HUES48 (cell line): ENCODE measurements around the gene BPIFB3.
"Not testable (repeated sequence)": the region's sequence is repeated elsewhere in the genome, so short reads cannot be mapped to it uniquely, and the experiment has no call there.

Source experiments
- H3K27ac ChIP-seq: one replicate; pipeline ENCODE4 v1.7.0; 2013; ENCODE audit warnings: low read depth, low read length, inconsistent platforms
- H3K27me3 ChIP-seq: 2 replicates; pipeline ENCODE4 v1.6.1; 2013; ENCODE audit warnings: mild to moderate bottlenecking, low read length; ENCODE audit not compliant: control insufficient read depth, insufficient read depth
- H3K36me3 ChIP-seq: 2 replicates; pipeline ENCODE4 v1.6.1; 2013; ENCODE audit warnings: low read length; ENCODE audit not compliant: control insufficient read depth, insufficient read depth
- H3K4me1 ChIP-seq: 2 replicates; pipeline ENCODE4 v1.6.1; 2013; ENCODE audit warnings: mild to moderate bottlenecking, low read length; ENCODE audit not compliant: control insufficient read depth, insufficient read depth
- H3K4me3 ChIP-seq: 2 replicates; pipeline ENCODE4 v1.5.1; 2013; ENCODE audit warnings: mild to moderate bottlenecking, low read depth, low read length
- H3K9ac ChIP-seq: 2 replicates; pipeline ENCODE4 v1.6.1; 2013; ENCODE audit warnings: mild to moderate bottlenecking, low read depth, low read length, moderate library complexity
- H3K9me3 ChIP-seq: 2 replicates; pipeline ENCODE4 v1.6.1; 2013; ENCODE audit warnings: low read length; ENCODE audit not compliant: control insufficient read depth, insufficient read depth

BPIFB3 gene

DNA sequence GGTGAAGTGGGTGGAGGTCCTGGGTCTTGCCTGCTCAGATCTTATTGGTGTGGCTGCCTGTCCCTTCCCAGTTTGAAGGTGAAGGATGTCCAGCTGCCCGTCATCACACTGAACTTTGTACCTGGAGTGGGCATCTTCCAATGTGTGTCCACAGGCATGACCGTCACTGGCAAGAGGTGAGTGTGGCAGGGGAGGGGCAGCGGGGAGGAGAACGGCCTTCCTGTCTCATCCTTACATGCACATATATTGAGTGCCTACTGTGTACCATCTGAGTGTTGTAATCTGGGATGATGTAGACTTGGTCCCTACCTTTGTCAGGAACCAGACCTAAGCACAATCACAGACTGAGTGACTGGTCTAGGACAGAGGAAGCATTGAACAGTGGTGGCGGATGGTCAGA, 19.6 kb upstream of the BPIFB3 start:
- Histone ChIP-seq H3K9ac (no peak overlapping the region), H3K9me3 (no peaks in the 10 kb centered on the region), H3K36me3 (no peaks in the 10 kb centered on the region), H3K4me3 (no peak overlapping the region), H3K4me1 (no peaks in the 10 kb centered on the region), H3K27me3 (no peaks in the 10 kb centered on the region), H3K27ac (no peak overlapping the region)

DNA sequence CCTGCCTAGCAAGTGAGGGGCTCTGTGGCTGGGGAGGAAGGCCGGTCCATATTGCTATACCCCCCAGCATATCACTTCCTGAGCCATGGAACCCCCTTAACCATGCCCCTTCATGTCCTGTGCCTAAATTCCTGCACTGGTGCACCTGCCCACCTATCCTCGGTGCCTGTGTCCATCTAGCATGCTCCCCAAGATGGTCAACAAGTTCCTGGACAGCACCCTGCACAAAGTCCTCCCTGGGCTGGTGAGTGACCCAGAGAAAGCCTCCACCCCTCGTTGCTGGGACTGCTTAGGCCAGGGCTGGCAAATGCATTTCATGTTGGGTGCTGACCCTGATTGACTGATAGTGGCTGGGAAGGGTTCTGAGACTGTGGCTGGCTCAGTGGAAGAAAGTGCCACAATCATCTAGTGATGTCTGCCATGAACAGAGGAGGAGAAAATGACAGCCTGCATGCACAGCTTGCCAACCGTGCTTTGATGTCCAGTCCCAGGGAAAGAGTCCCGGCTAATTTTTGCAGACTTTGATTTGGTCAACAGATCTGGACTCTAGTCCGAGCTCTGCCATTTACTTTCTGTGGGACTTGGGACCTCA, 18.7 kb upstream of the BPIFB3 start:
- H3K9me3 ChIP-seq = no peaks in the 10 kb centered on the region
- H3K36me3 ChIP-seq = no peaks in the 10 kb centered on the region
- H3K27me3 ChIP-seq = no peaks in the 10 kb centered on the region
- no peak overlapping the region for H3K9ac ChIP-seq
- no peaks in the 10 kb centered on the region for H3K4me1 ChIP-seq
- H3K4me3 ChIP-seq = no peak overlapping the region
- no peak overlapping the region for H3K27ac ChIP-seq

DNA sequence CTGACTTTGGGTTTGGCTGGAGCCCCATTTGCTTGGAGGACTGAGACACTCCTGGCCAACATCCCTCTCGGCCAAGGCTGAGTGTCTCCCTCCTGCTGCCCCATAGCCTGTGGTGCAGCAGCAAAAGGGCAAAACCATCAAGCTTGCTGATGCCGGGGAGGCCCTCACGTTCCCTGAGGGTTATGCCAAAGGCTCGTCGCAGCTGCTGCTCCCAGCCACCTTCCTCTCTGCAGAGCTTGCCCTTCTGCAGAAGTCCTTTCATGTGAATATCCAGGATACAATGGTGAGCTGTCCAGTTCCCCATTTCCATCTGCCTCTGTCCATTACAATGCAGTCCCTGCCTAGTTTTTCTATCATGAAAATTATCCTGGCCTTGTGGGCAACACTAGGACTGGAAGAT, 16.2 kb upstream of the BPIFB3 start:
- Histone ChIP-seq H3K9ac (no peak overlapping the region), H3K9me3 (no peaks in the 10 kb centered on the region), H3K27ac (no peak overlapping the region), H3K4me1 (no peaks in the 10 kb centered on the region), H3K36me3 (no peaks in the 10 kb centered on the region), H3K27me3 (no peaks in the 10 kb centered on the region), H3K4me3 (no peak overlapping the region)

DNA sequence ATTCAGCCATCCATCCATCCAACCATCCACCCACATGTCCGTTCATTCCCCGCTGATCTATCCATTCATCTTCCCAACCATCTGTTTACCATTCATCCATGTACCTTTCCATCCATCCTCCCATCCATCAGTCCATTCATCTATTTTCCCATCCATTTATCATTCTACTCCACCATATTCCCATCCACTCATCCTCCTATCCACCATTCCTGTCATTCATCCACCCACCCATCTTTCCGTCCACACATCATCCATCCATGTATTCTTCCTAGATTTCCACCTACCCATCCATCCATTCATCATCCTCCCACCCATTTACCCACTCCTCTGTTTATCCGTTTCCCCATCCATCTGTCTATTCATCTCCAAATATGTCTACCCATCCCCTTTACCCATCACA, 15.5 kb upstream of the BPIFB3 start:
- Histone ChIP-seq H3K9ac (no peak overlapping the region), H3K36me3 (no peaks in the 10 kb centered on the region), H3K4me1 (no peaks in the 10 kb centered on the region), H3K27me3 (no peaks in the 10 kb centered on the region), H3K9me3 (no peaks in the 10 kb centered on the region), H3K27ac (no peak overlapping the region), H3K4me3 (no peak overlapping the region)

DNA sequence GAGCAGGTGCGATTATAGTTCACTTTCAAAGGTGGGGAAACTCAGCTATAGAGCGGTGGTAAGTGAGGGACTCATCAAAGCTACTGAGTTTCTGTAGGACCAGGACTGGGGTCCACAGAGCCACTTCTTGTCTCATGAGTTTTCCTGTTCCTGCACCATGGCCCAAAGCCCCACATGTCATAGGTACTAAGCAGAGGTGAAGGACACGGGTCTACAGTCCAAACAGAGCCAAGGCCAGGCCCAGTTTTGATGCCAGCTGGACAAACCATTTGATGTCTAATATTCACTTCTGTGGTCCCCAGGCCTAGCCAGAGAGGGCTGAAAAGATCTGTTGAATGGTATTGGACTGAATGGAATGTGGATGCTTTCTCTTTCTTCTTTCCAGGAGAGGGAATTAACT, 11.3 kb upstream of the BPIFB3 start:
- H3K4me1 ChIP-seq = no peaks in the 10 kb centered on the region
- no peak overlapping the region for H3K4me3 ChIP-seq
- no peaks in the 10 kb centered on the region for H3K27me3 ChIP-seq
- no peak overlapping the region for H3K27ac ChIP-seq
- no peak overlapping the region for H3K9ac ChIP-seq
- peaks cover 11% of the 10 kb centered on the region for H3K9me3 ChIP-seq
- H3K36me3 ChIP-seq = no peaks in the 10 kb centered on the region

DNA sequence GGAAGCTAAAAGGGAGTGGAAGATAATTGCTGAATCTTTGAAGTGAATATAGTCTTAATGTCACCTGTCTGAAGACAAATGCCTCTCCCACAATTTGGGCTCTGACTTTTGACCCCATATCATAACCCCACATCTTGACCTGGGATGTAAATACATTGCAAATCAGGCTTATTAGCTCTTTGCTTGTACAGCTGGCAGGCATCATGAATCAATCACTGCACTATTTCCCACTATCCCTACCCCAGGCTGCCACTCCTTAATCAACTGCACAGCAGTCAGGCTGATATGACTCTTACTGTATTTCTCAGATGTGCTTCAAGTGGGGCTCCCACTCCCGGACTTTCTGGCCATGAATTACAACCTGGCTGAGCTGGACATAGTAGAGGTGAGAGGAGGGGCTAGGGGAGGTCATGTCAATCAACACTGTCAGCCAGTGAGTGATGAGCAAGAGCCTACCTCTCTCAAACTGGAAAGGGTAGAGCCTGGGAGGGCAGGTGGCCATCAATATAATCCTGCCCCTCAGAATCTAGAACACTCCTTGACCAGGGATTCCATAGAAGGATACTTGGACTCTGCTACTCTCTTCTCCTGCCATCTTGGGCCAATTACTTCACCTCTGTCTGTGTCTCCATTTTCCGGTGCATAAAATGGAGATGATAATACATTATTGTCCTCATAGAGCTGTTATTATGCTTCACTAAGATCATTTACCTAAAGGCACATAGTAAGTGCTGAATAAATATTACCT, 10.5 kb upstream of the BPIFB3 start:
- peaks cover 11% of the 10 kb centered on the region for H3K9me3 ChIP-seq
- no peaks in the 10 kb centered on the region for H3K4me1 ChIP-seq
- H3K9ac ChIP-seq = no peak overlapping the region
- no peaks in the 10 kb centered on the region for H3K36me3 ChIP-seq
- no peaks in the 10 kb centered on the region for H3K27me3 ChIP-seq
- H3K4me3 ChIP-seq = no peak overlapping the region
- H3K27ac ChIP-seq = no peak overlapping the region

DNA sequence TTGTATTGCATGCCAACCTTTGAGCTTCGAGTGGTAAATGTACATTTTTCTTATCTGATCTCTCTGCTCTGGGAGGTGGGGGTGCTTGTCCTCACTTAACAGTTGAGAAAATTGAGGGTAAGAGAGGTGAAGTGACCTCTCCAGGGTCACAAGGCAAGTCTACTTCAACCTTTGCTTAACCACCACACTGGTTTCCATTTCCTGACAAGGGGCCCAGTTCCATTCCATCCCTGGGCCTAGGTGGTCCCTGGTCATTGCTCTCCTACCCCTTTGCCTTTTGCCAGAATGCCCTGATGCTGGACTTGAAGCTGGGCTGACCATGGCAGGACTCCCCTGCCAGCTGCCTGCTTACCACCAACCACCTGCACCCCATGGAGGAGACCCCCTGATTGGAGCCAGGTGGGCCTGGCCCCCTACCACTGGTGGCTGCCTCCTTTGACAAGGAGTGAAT, 9.9 kb upstream of the BPIFB3 start:
- Histone ChIP-seq H3K9me3 (peaks cover 11% of the 10 kb centered on the region), H3K9ac (no peak overlapping the region), H3K4me3 (no peak overlapping the region), H3K4me1 (no peaks in the 10 kb centered on the region), H3K36me3 (no peaks in the 10 kb centered on the region), H3K27me3 (no peaks in the 10 kb centered on the region), H3K27ac (no peak overlapping the region)

DNA sequence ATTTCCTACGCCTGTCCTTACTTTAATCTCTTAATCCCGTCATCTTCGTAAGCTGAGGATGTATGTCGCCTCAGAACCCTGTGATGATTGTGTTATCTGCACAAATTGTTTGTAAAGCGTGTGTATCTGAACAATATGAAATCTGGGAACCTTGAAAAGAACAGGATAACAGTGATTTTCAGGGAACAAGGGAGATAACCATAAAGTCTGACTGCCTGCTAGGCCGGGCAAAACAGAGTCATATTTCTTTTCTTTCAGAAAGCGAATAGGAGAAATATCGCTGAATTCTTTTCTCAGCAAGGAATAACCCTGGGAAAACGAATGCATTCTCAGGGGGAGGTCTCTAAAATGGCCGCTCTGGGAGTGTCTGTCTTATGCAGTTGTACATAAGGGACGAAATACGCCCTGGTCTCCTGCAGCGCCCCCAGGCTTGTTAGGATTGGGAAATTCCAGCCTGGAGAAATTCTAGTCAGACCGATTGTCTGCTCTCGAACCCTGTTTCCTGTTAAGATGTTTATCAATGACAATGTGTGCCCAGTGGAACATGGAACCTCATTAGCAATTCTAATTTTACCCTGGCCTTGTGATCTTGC, 8.5 kb upstream of the BPIFB3 start:
- not testable (repeated sequence) for H3K36me3 ChIP-seq, H3K9ac ChIP-seq, H3K27ac ChIP-seq, H3K4me1 ChIP-seq, H3K27me3 ChIP-seq, H3K4me3 ChIP-seq
- H3K9me3 ChIP-seq = peaks cover 11% of the 10 kb centered on the region

DNA sequence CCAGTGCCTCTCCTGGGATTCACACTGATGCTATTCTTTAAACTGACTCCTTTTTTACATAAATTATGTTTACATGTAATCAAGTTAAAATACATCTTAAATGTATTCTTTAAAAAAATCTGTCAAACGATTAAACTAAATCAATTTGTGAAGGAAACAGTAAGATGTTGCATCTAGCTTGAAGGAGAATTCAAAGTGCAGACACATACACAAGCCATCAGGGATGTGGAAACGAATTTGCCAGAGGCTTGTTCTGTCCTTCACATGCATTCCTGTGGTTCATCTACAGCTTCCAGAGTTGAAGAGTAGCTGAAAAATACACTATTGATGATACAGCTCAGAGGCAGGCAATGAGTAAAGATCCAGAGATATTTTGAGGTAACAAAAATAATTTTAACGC, 7.3 kb upstream of the BPIFB3 start:
- Histone ChIP-seq H3K4me3 (no peak overlapping the region), H3K9me3 (peaks cover 11% of the 10 kb centered on the region), H3K27me3 (no peaks in the 10 kb centered on the region), H3K9ac (no peak overlapping the region), H3K4me1 (no peaks in the 10 kb centered on the region), H3K36me3 (no peaks in the 10 kb centered on the region), H3K27ac (no peak overlapping the region)

DNA sequence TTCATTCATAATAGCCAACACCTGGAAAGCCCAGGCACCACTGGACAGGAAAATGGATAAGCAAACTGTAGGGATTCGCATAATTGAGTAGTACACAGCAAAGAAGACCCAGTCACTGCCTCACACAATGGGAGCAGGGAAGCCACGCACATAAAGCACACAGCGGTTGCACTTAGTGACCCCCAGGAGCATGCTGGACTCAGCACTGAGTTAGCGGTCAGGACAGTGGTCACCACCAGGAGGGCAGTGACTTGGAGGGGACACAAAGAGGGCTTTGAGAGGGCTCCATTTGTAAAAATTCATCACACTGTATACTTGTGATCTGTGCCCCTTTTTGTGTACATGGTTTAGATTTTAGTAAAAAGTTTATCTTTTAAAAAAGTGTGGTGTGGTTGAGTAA, 2.4 kb upstream of the BPIFB3 start:
- Histone ChIP-seq H3K9me3 (peaks cover 4% of the 10 kb centered on the region; the same call in 1 of the 2 replicates), H3K9ac (no peak overlapping the region), H3K36me3 (no peaks in the 10 kb centered on the region), H3K27me3 (no peaks in the 10 kb centered on the region), H3K4me1 (peaks cover 6% of the 10 kb centered on the region; the same call in 1 of the 2 replicates), H3K27ac (no peak overlapping the region), H3K4me3 (no peak overlapping the region)

DNA sequence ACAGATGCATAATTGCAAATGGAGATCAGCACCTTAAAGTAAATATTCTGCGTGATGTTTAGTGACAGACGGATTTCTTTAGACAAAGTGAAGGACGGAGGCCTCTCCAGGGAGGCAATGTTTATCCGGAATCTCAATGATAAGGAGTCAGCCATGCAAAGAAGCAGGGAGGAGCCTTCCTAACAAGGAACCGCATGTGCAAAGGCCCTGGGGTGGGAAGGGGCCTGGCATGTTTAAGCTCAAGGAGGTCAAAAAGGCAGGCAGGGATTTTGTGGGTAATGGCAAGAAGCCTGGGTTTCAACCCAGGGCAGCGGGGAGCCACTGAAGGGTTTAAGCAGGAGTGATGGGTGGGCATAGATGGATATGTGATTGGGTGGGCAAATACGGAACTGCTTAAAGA, 678 bp downstream of the BPIFB3 start:
- no peaks in the 10 kb centered on the region for H3K27me3 ChIP-seq
- H3K9ac ChIP-seq = no peak overlapping the region
- H3K4me3 ChIP-seq = no peak overlapping the region
- no peaks in the 10 kb centered on the region for H3K36me3 ChIP-seq
- H3K4me1 ChIP-seq = peaks cover 6% of the 10 kb centered on the region; the same call in 1 of the 2 replicates
- no peak overlapping the region for H3K27ac ChIP-seq
- H3K9me3 ChIP-seq = no peaks in the 10 kb centered on the region
